ENCODE data around the gene COL18A1. TPM values are rescaled to one million over a fixed set of nuclear protein-coding genes. Genes with fewer than 3 reads are reported as not detected.
A peak's percentile ranks its signal among the peaks of the same experiment; 100 is the strongest.

COL18A1 gene
- total and polyA plus RNA-seq, 10 donors, result 35.0 to 208 (median 86.4) TPM

- peak overlapping the region in 5 of 8 donors; percentile 20 to 63 (median 49) for H3K27ac ChIP-seq
- no peaks in the 10 kb centered on the region for H3K9me3 ChIP-seq
- H3K36me3 ChIP-seq, result no peaks in the 10 kb centered on the region
- peak overlapping the region in 5 of 8 donors; percentile 6 to 50 (median 29) for H3K4me3 ChIP-seq
- TF ChIP-seq POLR2A (IDR thresholded peaks at IDR 0.05), result no peak
- TF ChIP-seq CTCF (IDR thresholded peaks at IDR 0.05 in 8 of 11, conservative IDR thresholded peaks at IDR 0.05 in 3 of 11), result no peak
- peak in 2 of 3 donors; percentile 63 to 71 for TF ChIP-seq POLR2AphosphoS5 (IDR thresholded peaks at IDR 0.05)
- intact Hi-C loops (cut with DNase I; ENCODE audit: low total_unique reads), result no loop called here
- peaks cover 0 to 30% (median 10%) of the 10 kb centered on the region in 6 donors for H3K4me1 ChIP-seq
- H3K27me3 ChIP-seq (replicated peaks in 1 of 7), result peaks cover 0 to 37% (median 0%) of the 10 kb centered on the region in 7 donors
- WGBS, 5 donors, result 53 to 65% (median 58%) methylated on average over 10 to 23 of the region's 23 CpGs
- DNase-seq, result peak; percentile 72
These were observed 50.1 kb downstream of the COL18A1 start for GRCh38 chr21:45454926-45455673.

GRCh38 chr21:45455674-45456583, 51.0 kb downstream of the COL18A1 start:
- Histone ChIP-seq H3K27ac (peak overlapping the region in 5 of 8 donors; percentile 20 to 63 (median 49)), H3K9me3 (peaks cover 0 to under 1% (median 0%) of the 10 kb centered on the region in 8 donors), H3K4me1 (peaks cover 0 to 30% (median 10%) of the 10 kb centered on the region in 6 donors), H3K36me3 (no peaks in the 10 kb centered on the region), H3K27me3 (replicated peaks in 1 of 7) (peaks cover 0 to 37% (median 0%) of the 10 kb centered on the region in 7 donors), H3K4me3 (peak overlapping the region in 6 of 8 donors; percentile 3 to 50 (median 22))
- intact Hi-C loops (cut with DNase I; ENCODE audit: low total_unique reads), result no loop called here
- peak; percentile 64 for DNase-seq
- TF ChIP-seq POLR2A (IDR thresholded peaks at IDR 0.05) (no peak), POLR2AphosphoS5 (IDR thresholded peaks at IDR 0.05) (no peak), CTCF (IDR thresholded peaks at IDR 0.05 in 8 of 11, conservative IDR thresholded peaks at IDR 0.05 in 3 of 11) (no peak)
- WGBS, 5 donors, result 72 to 88% (median 83%) methylated on average over 37 to 47 of the region's 47 CpGs

DNA sequence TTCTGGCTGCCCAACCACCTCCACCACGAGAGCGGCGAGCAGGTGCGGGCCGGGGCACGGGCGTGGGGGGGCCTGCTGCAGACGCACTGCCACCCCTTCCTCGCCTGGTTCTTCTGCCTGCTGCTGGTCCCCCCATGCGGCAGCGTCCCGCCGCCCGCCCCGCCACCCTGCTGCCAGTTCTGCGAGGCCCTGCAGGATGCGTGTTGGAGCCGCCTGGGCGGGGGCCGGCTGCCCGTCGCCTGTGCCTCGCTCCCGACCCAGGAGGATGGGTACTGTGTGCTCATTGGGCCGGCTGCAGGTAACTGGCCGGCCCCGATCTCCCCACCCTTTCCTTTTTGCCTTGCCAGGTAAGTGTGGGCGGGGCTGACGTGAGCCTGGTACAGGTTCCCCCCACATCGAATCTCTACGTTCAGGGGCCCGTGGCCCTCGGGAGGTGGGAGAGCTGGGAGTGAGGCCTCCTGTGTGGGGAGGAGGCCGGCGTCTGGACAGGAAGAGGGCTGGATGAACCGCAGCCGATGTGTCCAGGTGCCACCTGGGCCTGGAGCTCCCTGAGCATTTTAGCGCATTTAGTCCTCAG, 51.7 kb downstream of the COL18A1 start:
- Histone ChIP-seq H3K36me3 (no peaks in the 10 kb centered on the region), H3K9me3 (peaks cover 0 to 8% (median 5%) of the 10 kb centered on the region in 8 donors), H3K27ac (no peak overlapping the region), H3K4me1 (peaks cover 0 to 30% (median 10%) of the 10 kb centered on the region in 6 donors), H3K4me3 (peak overlapping the region in 4 of 8 donors; percentile 3 to 50 (median 36)), H3K27me3 (replicated peaks in 1 of 7) (peaks cover 0 to 37% (median 0%) of the 10 kb centered on the region in 7 donors)
- TF ChIP-seq POLR2A (IDR thresholded peaks at IDR 0.05) (no peak), CTCF (IDR thresholded peaks at IDR 0.05 in 8 of 11, conservative IDR thresholded peaks at IDR 0.05 in 3 of 11) (no peak), POLR2AphosphoS5 (IDR thresholded peaks at IDR 0.05) (no peak)
- intact Hi-C loops (cut with DNase I; ENCODE audit: low total_unique reads), result no loop called here
- peak; percentile 54 for DNase-seq
- 84 to 92% (median 88%) methylated on average over 13 to 38 of the region's 38 CpGs for WGBS, 5 donors

All from spleen (tissue), 11 donors.